ENCODE data around the gene TCHP.
A peak's percentile ranks its signal among the peaks of the same experiment; 100 is the strongest.
"Not testable (repeated sequence)": the region's sequence is repeated elsewhere in the genome, so short reads cannot be mapped to it uniquely, and the experiment has no call there.

TCHP gene

DNA sequence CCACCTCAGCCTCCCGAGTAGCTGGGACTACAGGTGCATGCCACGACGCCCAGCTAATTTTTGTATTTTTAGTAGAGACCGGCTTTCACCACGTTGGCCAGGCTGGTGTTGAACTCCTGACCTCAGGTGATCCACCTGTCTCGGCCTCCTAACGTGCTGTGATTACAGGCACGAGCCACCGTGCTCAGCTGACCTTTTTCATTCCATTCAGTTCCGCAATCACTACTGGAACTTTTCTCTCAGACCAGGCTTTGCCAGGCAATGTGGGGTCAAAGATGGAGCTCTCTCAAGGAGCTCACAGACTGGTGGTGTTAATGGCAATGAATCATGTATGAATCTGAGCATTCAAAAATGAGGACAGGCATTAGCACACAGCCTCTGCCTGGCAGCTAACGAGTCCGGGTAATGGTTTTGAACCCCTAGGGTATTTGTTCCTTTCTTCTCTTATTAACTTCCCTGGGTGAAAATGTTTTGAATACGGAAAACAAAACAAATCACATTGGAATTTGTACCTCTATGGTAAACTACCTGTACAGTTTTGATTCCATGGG, 9.4 kb upstream of the TCHP start:
- no peak for TF ChIP-seq ZNF274 (IDR thresholded peaks at IDR 0.05; ENCODE audit: low read depth, low read length)
- no peak overlapping the region for H3K4me3 ChIP-seq (ENCODE audit: low read length)

- H3K4me3 ChIP-seq (ENCODE audit: low read length): not testable (repeated sequence)
Measured at GRCh38 chr12:109891731-109892130, 8.3 kb upstream of the TCHP start.

DNA sequence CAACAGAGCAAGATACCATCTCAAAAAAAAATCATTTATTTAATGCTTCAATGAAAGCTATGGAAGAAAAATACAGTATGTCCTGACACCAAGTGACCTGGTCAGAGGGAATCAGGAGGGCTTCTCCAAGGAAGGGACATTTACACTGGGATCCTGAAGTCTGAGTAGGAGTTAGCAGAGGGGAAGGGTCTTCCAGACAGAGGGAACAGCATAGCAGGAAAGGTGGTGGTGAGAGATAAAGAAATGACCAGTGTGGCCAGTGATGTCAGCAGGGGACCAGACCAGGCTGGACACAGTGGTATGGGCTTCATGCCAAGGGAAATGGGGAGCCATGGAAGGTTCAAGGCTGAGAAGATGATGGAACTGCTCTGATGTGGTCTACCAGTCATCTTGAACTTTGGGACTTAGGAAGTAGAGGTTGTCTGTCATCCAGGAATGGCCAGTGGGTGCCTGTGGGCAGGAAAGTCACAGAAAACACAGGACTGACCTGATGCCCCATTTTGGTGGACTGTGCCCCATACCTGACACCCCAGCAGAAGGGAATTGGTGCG, 7.8 kb upstream of the TCHP start:
- H3K4me3 ChIP-seq (ENCODE audit: low read length): peak overlapping the region; percentile 2; the same call in 1 of the 2 replicates
- no peak for TF ChIP-seq ZNF274 (IDR thresholded peaks at IDR 0.05; ENCODE audit: low read depth, low read length)

GRCh38 chr12:109892748-109893147, 7.3 kb upstream of the TCHP start:
- peak overlapping the region; percentile 2; the same call in 1 of the 2 replicates for H3K4me3 ChIP-seq (ENCODE audit: low read length)

GRCh38 chr12:109893261-109893995, 6.6 kb upstream of the TCHP start:
- no peak for TF ChIP-seq ZNF274 (IDR thresholded peaks at IDR 0.05; ENCODE audit: low read depth, low read length)
- no peak overlapping the region for H3K4me3 ChIP-seq (ENCODE audit: low read length)

More at GRCh38 chr12:109892748-109893147, 7.3 kb upstream of the TCHP start:
- TF ChIP-seq ZNF274 (IDR thresholded peaks at IDR 0.05; ENCODE audit: low read depth, low read length): no peak

- H3K4me3 ChIP-seq (ENCODE audit: low read length): no peak overlapping the region
Measured at GRCh38 chr12:109894939-109895338, 5.1 kb upstream of the TCHP start.

DNA sequence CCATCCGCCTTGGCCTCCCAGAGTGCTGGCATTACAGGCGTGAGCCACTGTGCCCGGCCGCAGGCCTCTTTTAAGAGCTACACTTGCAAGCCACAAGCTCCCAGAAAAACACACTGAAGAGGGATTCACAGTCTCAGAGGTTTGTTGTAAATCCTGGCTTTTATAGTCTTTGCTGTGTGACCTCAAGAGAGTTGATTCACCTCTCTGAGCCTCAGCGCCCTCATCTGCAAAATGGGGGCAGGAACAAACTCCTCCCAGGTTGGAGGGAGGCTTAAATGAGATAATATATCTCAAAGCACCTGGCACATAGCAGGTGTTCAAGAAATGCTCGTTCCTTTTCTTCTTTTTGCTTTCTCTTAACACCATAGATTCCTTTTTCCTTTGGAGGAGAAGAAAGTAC, 3.9 kb upstream of the TCHP start:
- TF ChIP-seq ZNF274 (IDR thresholded peaks at IDR 0.05; ENCODE audit: low read depth, low read length): no peak
- no peak overlapping the region for H3K4me3 ChIP-seq (ENCODE audit: low read length)

More at GRCh38 chr12:109894939-109895338, 5.1 kb upstream of the TCHP start:
- no peak for TF ChIP-seq ZNF274 (IDR thresholded peaks at IDR 0.05; ENCODE audit: low read depth, low read length)

DNA sequence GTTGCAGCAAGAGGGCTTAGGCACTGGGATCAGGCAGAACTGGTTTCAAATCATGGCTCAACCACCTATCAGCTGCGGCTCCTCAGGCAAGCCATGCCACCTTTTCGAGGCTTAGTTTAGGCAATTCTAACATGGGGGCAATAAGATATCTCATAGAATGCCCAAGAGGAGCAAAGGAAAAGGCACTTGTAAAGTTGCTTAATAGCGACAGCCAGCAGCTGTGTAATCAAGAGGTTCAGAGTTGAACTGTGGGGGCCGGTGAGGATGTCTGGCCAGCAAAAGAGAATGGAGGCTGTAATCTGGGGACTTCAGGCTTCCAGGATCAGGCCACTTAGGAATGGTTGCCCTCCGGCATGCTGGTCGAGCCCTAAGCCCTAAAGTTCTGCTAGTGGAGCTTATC, 3.0 kb upstream of the TCHP start:
- no peak for TF ChIP-seq ZNF274 (IDR thresholded peaks at IDR 0.05; ENCODE audit: low read depth, low read length)
- no peak overlapping the region for H3K4me3 ChIP-seq (ENCODE audit: low read length)

DNA sequence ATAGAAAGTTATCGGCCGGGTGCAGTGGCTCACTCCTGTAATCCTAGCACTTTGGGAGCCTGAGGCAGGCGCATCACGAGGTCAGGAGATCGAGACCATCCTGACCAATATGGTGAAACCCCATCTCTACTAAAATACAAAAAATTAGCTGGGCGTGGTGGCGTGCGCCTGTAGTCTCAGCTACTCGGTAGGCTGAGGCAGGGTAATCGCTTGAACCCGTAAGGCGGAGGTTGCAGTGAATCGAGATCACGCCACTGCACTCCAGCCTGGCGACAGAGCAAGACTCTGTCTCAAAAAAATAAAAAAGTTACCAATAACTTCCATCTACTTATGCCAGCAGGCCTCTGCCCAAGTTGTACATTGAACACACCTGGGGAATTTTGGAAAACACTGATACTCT, 729 bp upstream of the TCHP start:
- peak overlapping the region; percentile 80; the same call in 1 of the 2 replicates for H3K4me3 ChIP-seq (ENCODE audit: low read length)

DNA sequence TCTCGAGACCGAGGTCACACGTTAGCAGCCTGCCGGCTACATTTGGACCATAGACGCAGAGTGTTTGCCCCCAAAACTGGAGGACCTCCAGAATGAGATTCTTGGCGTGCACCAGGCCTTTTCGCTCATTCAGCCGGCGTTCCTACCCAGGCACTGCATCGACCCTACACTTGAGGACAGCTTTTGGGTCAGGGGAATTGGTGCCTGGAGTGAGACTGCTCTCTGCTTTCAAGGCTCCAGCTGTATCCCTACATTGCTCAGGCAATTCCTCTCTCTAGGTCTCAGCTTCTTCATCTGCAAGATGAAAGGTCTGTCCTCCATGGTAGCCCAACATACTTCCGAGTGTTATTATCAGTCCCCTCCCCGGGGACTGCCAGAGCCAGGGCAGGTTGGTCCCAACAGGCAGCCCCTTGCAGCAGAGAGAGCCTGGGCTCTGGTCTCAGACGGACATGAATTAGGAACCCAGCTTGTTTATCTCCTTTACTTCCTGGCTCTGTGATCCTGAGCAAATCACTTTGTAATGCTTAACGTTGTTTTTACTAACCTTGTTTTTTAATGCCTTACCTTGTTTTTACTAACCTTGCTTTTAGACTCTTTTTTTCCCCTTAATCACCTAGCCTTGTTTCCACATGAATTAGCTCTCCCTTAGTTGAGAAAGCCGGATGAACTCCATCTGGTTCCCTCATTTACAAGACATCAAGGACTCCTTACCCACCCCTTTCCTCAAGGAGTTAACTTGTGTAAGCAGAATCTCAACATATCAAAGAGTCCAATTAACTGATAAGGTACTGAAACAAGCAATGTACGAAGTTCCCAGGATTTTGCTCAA, 892 bp downstream of the TCHP start:
- TF ChIP-seq ZNF274 (IDR thresholded peaks at IDR 0.05; ENCODE audit: low read depth, low read length): no peak

DNA sequence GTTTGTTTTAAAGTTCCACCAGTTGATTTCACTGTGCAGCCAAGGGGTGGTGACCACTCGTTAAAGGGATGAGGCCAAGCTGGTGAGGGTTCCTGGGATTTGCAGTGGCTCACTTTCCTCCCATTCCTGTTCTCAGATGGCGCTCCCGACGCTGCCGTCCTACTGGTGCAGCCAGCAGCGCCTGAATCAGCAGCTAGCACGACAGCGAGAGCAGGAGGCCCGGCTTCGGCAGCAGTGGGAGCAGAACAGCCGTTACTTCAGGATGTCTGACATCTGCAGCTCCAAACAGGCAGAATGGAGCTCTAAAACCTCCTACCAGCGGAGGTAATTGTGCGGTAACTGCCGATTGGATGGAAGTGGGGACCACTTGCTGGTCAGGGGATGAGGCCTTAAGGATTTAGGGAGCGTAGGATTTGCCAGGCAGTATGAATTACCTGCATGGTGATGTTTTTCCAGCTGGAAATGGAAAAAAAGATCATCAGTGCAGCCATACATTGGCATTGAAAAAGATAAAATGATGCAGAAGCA, 2.9 kb downstream of the TCHP start:
- no peak for TF ChIP-seq ZNF274 (IDR thresholded peaks at IDR 0.05; ENCODE audit: low read depth, low read length)
- no peak overlapping the region for H3K4me3 ChIP-seq (ENCODE audit: low read length)

More for the DNA sequence above, 892 bp downstream of the TCHP start:
- peak overlapping the region; percentile 80 for H3K4me3 ChIP-seq (ENCODE audit: low read length)

DNA sequence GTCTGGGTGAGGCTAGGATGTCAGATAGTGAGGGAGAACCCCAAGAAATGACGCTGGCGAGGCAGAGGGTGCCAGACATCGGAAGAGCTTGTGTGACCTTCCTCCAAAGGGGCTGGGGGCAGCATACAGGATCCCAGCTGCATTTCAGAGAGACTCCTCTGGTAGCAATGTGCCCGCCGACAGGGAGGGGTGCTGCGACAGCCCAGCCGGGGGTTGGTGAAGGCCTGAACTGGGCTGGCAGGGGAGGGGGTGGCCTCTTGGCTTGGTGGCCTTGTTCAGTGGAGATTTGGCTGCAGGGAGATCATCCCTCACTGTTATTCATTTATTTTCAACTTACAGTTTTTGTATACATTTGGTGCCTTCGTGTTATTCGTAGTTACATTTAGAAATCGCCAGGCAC, 5.2 kb downstream of the TCHP start:
- H3K4me3 ChIP-seq (ENCODE audit: low read length): no peak overlapping the region
- no peak for TF ChIP-seq ZNF274 (IDR thresholded peaks at IDR 0.05; ENCODE audit: low read depth, low read length)

GRCh38 chr12:109910254-109910968, 10.3 kb downstream of the TCHP start:
- no peak for TF ChIP-seq ZNF274 (IDR thresholded peaks at IDR 0.05; ENCODE audit: low read depth, low read length)
- H3K4me3 ChIP-seq (ENCODE audit: low read length): no peak overlapping the region

GRCh38 chr12:109910969-109911348, 10.9 kb downstream of the TCHP start:
- no peak for TF ChIP-seq ZNF274 (IDR thresholded peaks at IDR 0.05; ENCODE audit: low read depth, low read length)
- H3K4me3 ChIP-seq (ENCODE audit: low read length): no peak overlapping the region

Data from GM08714 (cell line).